NCI-H2171 treated with DMSO at 0.1 percent for 48 hours (cell line): ENCODE data around the gene BUD31.
A peak's percentile ranks its signal among the peaks of the same experiment; 100 is the strongest.

Source experiments
- DNase-seq: peaks from one replicate; lab custom pipeline; 2025; lab: John Stamatoyannopoulos, UW

The BUD31 gene

DNA sequence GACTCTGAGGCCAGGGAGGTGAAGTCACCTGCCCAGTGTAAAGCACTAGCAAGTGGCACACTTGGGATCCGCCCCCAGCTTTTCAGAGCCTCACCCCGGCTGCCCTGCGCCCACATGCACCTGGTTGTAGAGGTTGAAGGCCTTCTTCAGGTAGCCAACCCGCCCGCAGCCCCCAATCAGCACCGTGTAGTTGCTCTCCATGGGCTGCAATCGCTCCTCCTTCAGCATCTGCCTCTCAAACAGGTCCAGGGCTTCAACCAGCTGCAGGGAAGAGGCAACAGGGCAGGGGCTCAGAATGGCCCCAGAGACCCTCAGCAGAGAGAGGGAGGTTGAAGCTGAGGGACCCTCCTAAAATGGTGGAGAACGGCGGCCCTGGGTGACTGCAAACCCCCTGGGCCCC, 24.4 kb downstream of the BUD31 start:
- DNase-seq: no peak

DNA sequence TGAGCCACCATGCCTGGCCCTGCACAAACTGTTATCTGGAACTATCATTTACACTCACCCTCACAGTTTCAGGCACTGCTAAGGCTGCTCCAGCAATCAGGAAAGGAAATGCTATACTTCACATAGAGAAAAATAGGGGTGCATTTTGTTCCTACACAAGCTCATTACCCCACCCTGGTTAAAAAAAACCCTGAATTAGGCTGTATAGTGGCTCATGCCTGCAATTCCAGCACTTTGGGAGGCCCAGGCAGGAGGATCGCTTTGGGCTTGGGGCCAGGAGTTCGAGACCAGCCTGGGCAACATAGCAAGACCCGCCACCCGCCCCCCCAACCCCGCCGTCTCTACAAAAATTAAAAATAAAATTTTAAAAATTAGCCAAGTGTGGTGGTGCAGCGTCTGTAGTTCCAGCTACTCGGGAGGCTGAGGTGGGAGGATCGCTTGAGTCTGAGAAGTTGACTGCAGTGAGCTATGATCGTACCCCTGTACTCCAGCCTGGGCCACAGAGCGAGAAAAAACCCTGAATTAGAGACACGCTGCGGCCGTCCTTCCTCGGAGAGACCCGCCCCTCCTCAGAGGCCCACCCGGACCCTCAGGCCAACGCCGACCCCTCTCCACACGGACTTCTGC, 29.3 kb downstream of the BUD31 start:
- DNase-seq: no peak

- peak; percentile 90 for DNase-seq
These were observed 30.1 kb downstream of the BUD31 start, which contains the start of the genes CPSF4 and PTCD1 for GRCh38 chr7:99438573-99439480. TSS of gene CPSF4 (plus strand) at chr7:99438943. CDS start at chr7:99439083, 140 bp downstream. TSS of gene PTCD1 (minus strand) at chr7:99438798. CDS start at chr7:99435242, 3,556 bp downstream.

GRCh38 chr7:99440195-99440594, 31.4 kb downstream of the BUD31 start:
- DNase-seq: no peak

DNA sequence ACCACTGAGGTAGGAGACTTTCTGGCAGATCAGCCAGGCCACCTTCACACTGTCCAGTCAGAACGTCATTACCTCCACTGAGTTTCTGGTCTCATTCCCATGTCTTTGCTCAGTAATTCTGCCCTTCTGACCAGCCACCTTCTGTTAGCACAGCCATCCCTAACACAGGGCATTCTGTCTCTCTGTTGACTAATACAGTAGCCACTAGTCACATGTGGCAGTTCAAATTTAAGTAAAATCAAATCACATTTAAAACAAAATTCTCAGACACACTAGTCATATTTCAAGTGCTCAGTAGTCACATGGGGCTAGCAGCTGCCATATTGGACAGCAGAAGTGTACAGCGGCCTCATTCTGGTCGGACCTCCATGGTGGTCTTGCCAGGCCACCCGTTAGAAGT, 37.3 kb downstream of the BUD31 start:
- DNase-seq: no peak

- no peak for DNase-seq
These were observed 39.2 kb downstream of the BUD31 start for GRCh38 chr7:99447943-99448342.

DNA sequence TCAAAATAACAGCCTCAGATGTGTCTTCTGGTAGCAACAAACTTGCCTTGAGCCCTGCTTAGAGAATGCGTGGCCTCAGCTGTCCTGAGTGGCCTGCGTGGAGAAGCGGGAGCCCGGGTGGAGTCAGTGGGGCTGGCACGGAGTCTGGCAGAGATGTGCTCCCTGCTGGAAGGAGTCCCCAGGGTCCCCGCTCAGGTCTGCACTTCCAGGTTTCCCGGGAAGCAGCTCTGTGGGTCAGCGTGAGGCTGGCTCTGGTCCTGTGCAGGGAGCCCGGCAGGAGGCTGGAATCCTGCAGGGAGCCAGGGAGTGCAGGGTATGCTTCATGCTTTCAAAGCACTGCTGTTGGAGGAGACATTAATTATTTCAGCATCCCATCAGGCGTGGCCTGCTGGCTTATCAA, 40.1 kb downstream of the BUD31 start:
- no peak for DNase-seq

GRCh38 chr7:99449326-99449725, 40.6 kb downstream of the BUD31 start:
- no peak for DNase-seq

- DNase-seq: no peak
These were observed 43.2 kb downstream of the BUD31 start for GRCh38 chr7:99451936-99452335.

DNA sequence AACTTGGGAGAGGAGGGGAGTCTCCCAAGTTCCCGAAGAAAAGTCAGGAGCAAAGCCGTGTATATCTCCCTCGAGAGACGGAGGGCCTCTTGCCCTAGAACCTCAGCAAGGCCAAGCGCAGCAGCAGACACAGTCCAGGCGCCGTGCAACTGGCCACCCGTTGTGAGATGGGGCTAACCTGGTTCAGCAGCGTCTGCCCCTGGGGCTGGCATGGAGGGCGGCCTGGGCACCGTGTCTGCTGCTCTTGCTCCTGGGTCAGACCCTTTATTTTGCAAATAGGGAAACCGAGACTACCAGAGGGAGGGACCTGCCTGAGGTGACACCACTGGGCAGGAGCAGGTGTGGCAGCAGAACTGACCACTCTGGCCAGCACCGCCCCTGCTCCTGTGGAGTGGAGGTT, 43.8 kb downstream of the BUD31 start:
- no peak for DNase-seq

DNA sequence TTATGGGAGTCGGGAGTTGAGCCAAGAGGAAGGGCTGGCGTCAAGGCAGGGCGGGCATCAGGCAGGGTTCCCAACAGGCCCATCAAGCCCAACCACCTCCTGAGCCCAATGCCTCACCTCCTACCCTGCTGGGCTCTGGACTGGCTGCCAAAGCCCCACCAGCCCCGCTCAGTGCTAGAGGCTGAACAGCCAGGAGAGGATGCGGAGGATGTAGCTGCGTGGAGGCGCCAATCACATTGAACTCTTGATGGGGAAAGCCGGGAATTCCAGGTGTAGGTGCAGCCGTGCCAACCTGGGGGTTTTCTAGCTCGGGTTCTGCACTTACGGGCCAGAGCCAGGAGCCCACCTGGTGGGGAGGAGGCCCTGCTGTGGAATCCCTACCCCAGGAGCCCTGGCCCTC, 44.3 kb downstream of the BUD31 start:
- DNase-seq: no peak

GRCh38 chr7:99455874-99456273, 47.1 kb downstream of the BUD31 start:
- DNase-seq: no peak

DNA sequence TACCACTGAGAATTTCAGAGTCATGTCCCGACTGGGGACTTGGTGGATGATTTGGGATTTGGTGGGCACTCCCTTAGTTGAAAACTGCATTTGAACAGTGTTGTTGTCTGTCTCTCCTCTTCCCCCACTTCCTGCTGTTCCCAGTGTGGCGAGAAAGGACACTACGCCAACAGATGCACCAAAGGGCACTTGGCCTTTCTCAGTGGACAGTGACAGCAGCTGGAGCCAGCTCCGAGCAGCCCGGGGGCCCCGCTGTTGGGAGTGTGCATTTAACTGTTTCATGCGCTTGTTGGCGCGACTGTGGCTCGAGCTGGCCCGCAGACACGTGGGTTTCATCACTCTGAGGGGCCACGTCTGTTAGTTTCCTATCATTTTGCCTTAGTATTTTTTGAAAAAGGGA, 47.5 kb downstream of the BUD31 start:
- DNase-seq: no peak

- DNase-seq: no peak
These were observed 48.4 kb downstream of the BUD31 start for GRCh38 chr7:99457050-99457649.

DNA sequence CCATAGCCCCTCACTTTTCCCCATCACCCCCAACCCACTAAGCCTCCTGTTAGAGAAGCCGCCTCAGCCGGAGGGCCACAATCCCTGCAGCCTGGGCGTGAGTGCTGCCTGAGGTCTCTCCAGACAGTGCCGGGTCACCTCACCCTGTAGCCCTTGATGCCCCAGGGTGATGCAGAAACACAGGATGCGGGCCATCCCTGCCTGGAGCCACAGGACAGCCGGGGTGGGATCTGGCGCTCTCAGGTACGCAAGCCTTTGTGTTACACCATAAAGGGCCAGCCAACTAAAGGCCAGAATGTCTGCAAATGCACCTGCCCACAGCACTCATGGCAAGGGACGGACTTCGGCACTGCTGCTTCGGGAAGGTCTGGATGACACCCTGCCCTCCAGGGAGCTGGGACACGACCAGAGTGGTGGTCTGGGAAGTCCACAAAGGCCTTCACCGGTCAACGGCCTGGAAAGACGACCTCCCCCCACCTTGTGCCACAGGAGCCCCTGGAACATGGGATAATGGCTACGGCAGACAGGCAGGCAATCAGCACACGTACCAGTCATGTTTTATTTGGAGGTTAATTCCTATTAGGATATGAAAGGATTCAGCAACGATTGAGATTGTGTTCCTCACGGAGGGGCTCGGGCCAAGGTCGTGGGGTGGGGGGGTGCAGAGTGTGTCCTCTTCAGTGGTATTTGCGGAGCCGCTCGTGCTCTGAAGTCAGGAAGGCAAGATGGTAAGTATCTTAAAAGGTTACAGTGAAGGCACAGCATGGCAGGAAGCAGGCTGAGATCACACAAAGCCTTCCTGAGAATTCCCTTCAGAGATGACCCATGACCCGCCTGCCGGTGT, 49.1 kb downstream of the BUD31 start:
- no peak for DNase-seq

- DNase-seq: no peak
These were observed 50.3 kb downstream of the BUD31 start for GRCh38 chr7:99459087-99459486.

DNA sequence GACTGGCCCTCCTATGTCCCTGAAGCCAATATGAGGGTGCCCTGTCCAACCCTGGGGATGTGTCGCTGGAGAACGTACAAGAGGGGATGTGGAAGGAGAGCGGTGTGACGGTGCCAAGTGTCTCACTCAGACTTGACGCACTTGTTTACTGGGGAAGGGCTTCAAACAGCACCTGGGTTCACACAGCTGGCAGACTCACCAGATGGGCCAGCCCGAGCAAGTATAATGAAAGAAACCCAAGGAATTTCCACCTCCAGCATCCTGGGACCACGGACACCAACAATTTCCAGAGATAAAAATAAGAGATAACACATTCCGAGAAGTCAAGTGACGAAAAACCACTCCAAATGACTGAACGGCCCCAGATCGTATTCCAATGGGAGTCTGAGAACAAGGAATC, 51.9 kb downstream of the BUD31 start:
- no peak for DNase-seq

GRCh38 chr7:99461221-99461620, 52.5 kb downstream of the BUD31 start:
- DNase-seq: no peak

DNA sequence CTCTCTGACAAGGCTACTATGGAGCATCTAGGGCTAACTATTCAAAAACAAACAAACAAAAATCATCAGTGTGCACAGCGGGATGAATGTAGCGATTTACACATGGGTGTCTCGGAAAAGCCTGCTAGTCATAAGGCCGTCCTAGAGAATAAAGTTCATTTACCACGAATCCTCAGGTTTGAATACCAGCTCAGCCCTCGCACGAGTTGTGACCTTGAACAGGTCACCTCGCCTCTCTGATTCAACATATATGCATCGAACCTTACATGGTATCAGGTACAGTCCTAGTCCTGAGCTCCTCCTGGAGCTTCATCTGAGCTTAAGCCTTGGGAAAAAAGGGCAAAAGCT, 56.6 kb downstream of the BUD31 start:
- no peak for DNase-seq

DNA sequence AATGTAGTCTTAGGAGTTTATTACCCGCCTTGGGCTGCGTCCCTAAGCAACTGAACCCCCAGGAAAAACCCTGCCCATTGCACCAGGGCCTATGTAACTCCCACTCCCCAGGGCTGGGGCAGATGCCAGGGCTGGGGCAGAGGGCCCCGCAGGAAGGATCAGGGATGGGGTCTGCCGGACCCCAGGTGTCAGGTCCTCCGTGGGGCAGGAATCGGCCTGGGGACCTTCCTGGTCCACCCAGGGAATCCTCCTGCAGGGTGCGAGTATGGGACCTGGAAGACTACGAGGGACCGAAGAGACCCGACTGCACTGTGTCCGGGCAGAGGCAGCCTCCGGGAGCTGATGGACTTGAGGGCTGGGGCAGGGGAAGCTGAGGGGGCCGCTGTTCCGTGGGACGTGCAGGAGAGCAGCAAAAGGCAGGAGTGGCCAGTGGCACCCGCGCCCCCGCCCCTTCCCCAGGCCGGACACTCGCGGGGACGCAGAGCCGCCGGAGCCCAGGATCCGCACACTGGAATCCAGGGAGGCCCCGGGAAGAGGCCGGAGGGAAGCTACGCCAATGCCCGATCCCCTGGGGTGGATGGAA, 59.7 kb downstream of the BUD31 start:
- DNase-seq: no peak
